OCI-LY7 (cell line): ENCODE results near the gene HOXC11.

Source experiments
- CTCF ChIP-seq: fragments of 200-600 bp; sonication (generic); conservative IDR thresholded peaks from 2 replicates; pipeline ENCODE4 v1.5.1; 2014; ENCODE audit warnings: mild to moderate bottlenecking, antibody characterized with exemption, low read length, moderate library complexity, mixed read lengths
- EZH2phosphoT487 ChIP-seq: fragments of 200-600 bp; sonication (generic); IDR thresholded peaks from 2 replicates; pipeline ENCODE4 v1.6.1; 2018; ENCODE audit warnings: low read depth, borderline replicate concordance, mild to moderate bottlenecking, mixed run types, antibody characterized with exemption, low read length, moderate library complexity, mixed read lengths

DNA sequence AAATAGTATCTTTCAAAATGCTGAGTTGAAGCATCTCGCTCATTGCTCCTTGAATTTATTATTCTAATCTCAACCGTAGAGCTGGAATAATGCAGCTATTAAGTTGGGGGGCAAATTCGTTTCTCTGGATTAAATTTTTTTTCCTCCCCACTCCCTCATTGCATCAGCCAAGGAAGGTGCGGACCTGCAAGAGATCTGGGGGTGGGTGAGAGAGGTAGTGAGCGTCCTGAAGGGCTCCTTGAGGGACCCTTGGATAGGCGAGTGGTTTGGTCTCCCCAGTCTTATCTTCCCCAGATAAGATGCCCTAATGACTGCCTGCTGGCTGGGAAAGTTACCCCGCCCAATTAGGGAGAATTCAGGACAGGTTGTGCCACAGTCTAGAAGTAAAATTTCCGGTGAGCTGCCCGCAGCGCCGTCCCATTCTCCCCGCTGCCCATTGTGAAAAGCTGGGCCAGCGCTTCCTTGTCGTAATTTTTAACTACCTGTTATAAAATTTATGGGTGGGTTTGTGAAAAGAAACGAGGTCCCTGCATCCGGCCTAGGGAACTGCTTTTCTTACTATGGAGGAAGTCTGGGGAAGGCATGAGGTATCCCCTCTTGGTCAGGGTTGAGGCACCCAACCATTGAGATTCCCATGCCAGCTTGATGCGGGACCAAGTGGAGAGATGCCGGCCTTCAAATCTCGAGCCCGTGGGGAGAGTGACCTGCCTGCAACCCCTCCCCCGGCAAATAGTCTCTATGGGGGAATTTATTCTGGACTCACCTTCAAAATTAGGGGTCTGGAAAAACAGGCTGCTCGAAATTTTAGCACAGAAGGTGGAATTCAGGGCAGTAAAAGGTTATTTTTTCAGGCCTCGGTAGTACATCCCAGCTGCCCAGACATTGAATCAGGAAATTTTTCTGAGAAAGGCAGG, 42.3 kb downstream of the HOXC11 start:
- TF ChIP-seq CTCF: no peak
- no peak for TF ChIP-seq EZH2phosphoT487
